A549 (cell line): Measurements from ENCODE around the gene CD58. TPM values are rescaled to one million over a fixed set of nuclear protein-coding genes. Genes with fewer than 3 reads are reported as not detected.

Source experiments
- ATAC-seq, 2 experiments: fragments of 200-7000 bp in 1 of 2; fragments of >200 bp in 1 of 2; cut with Nextera tagmentation in 1 of 2; cut with Tn5 transposase in 1 of 2; 3 replicates each; pipeline versions ENCODE4 v1.8.0 to v1.9.1; 2018 to 2020; ENCODE audit warnings: mild to moderate bottlenecking in 1 of 2, moderate library complexity in 1 of 2
- CTCF ChIA-PET: fragments of 300-600 bp; sonication (Branson Sonifier 250); formaldehyde crosslinking; extraction: SDS; loops from one replicate; lab custom pipeline; 2021; ENCODE audit warnings: antibody characterized with exemption, inconsistent platforms; lab: Yijun Ruan, JAX
- POLR2A ChIA-PET: fragments of 350-600 bp; formaldehyde crosslinking; extraction: SDS; loops from one replicate; lab custom pipeline; 2021; ENCODE audit warnings: antibody characterized with exemption, inconsistent platforms; lab: Yijun Ruan, JAX
- DNase-seq, 2 experiments: peaks; one replicate each; pipeline versions ENCODE4 v3.0.0 to v3.0.0-alpha.2; 2011 to 2016; ENCODE audit warnings: low read depth in 1 of 2, low spot score in 1 of 2
- FAIRE-seq: peaks from 2 replicates; lab custom pipeline; 2011; peaks lifted over from hg19 to GRCh38; lab: Jason Lieb, UNC
- H3K27ac ChIP-seq, 2 experiments: fragments of >200 bp; sonication (Bioruptor Twin); formaldehyde crosslinking; 3 replicates each; pipeline ENCODE4 v1.5.1; 2016 to 2017
- H3K4me1 ChIP-seq: fragments of >200 bp; sonication (Bioruptor Twin); formaldehyde crosslinking; 3 replicates; pipeline ENCODE4 v1.6.1; 2016
- H3K4me2 ChIP-seq: fragments of >200 bp; sonication (Bioruptor Twin); formaldehyde crosslinking; 3 replicates; pipeline ENCODE4 v1.6.1; 2016
- H3K4me3 ChIP-seq: fragments of >200 bp; sonication (Bioruptor Twin); formaldehyde crosslinking; 3 replicates; pipeline ENCODE4 v1.5.1; 2016
- H3K9me3 ChIP-seq: fragments of >200 bp; sonication (Bioruptor Twin); formaldehyde crosslinking; 3 replicates; pipeline ENCODE4 v1.6.1; 2016
- BCL3 ChIP-seq: fragments of >200 bp; sonication (Bioruptor Twin); formaldehyde crosslinking; IDR thresholded peaks from 3 replicates; pipeline ENCODE4 v1.6.1; 2016
- CBX2 ChIP-seq: fragments of 200-600 bp; sonication (generic); IDR thresholded peaks from 2 replicates; pipeline ENCODE4 v1.6.1; 2016; ENCODE audit warnings: low read depth, mild to moderate bottlenecking, borderline replicate concordance
- CBX8 ChIP-seq: fragments of 200-600 bp; sonication (generic); IDR thresholded peaks from 2 replicates; pipeline ENCODE4 v1.6.1; 2016
- CHD2 ChIP-seq: fragments of 150-350 bp; IDR thresholded peaks from 2 replicates; pipeline ENCODE4 v1.6.1; 2014; ENCODE audit warnings: low read length; ENCODE audit not compliant: partially characterized antibody
- CTCF ChIP-seq: fragments of >200 bp; sonication (Bioruptor Twin); formaldehyde crosslinking; IDR thresholded peaks from 3 replicates; pipeline ENCODE4 v1.5.1; 2016
- E2F6 ChIP-seq: IDR thresholded peaks from 2 replicates; pipeline ENCODE4 v1.6.1; 2012; ENCODE audit warnings: low read depth, borderline replicate concordance
- ELK1 ChIP-seq: fragments of 150-350 bp; IDR thresholded peaks from 2 replicates; pipeline ENCODE4 v1.6.1; 2014; ENCODE audit warnings: low read depth, mild to moderate bottlenecking, low read length
- FOSL2 ChIP-seq, 2 experiments: fragments of 450-650 bp in 1 of 2; fragments of >200 bp in 1 of 2; sonication (Bioruptor Twin) in 1 of 2; formaldehyde crosslinking; IDR thresholded peaks; 2 replicates each; pipeline versions ENCODE4 v1.5.0 to v1.6.1; 2016 to 2020; ENCODE audit warnings: mild to moderate bottlenecking in 1 of 2, moderate library complexity in 1 of 2
- HEYL ChIP-seq: fragments of 250-450 bp; sonication (Bioruptor Pico); IDR thresholded peaks from 2 replicates; pipeline ENCODE4 v1.8.0; 2021; ENCODE audit warnings: mild to moderate bottlenecking, moderate library complexity
- HOXA7 ChIP-seq: fragments of 250-450 bp; sonication (Bioruptor Pico); IDR thresholded peaks from 2 replicates; pipeline ENCODE4 v1.5.0; 2020; ENCODE audit warnings: mild to moderate bottlenecking, moderate library complexity
- HOXB13 ChIP-seq: fragments of 250-450 bp; sonication (Bioruptor Pico); IDR thresholded peaks from 2 replicates; pipeline ENCODE4 v1.5.0; 2020; ENCODE audit warnings: low read depth, mild to moderate bottlenecking, moderate library complexity
- JUN ChIP-seq, 2 experiments: fragments of >200 bp; sonication (Bioruptor Twin); formaldehyde crosslinking; IDR thresholded peaks; 2 replicates in 1 of 2; 3 replicates in 1 of 2; pipeline ENCODE4 v1.6.1; 2016 to 2017
- MAFK ChIP-seq: fragments of 450-650 bp; IDR thresholded peaks from 2 replicates; pipeline ENCODE4 v1.6.1; 2014; ENCODE audit not compliant: partially characterized antibody
- MAZ ChIP-seq: fragments of 150-350 bp; IDR thresholded peaks from 2 replicates; pipeline ENCODE4 v1.6.1; 2014; ENCODE audit warnings: antibody characterized with exemption, low read depth, low read length, borderline replicate concordance
- RAD21 ChIP-seq, 2 experiments: fragments of >200 bp in 1 of 2; sonication (Bioruptor Twin) in 1 of 2; formaldehyde crosslinking in 1 of 2; IDR thresholded peaks in 1 of 2; conservative IDR thresholded peaks in 1 of 2; 2 replicates in 1 of 2; 3 replicates in 1 of 2; pipeline ENCODE4 v1.6.1; 2012 to 2018; ENCODE audit warnings: inconsistent platforms in 1 of 2
- TP53 ChIP-seq: fragments of 250-450 bp; sonication (Bioruptor Pico); IDR thresholded peaks from 2 replicates; pipeline ENCODE4 v1.5.0; 2021; ENCODE audit warnings: mild to moderate bottlenecking, moderate library complexity
- ZC3H11A ChIP-seq: fragments of 450-650 bp; IDR thresholded peaks from 2 replicates; pipeline ENCODE4 v1.6.1; 2014; ENCODE audit warnings: antibody characterized with exemption, mild to moderate bottlenecking
- ZFP36 ChIP-seq: fragments of 450-650 bp; IDR thresholded peaks from 2 replicates; pipeline ENCODE4 v1.6.1; 2014; ENCODE audit warnings: borderline replicate concordance; ENCODE audit not compliant: partially characterized antibody
- WGBS: methylation state at CpG from one replicate; pipeline ENCODE4 v1.1.6; 2017; ENCODE audit errors: missing lambda C conversion rate; 5-methylcytosine and 5-hydroxymethylcytosine counted together
- polyA plus RNA-seq, 4 experiments: library from polyadenylated mRNA; depleted of rRNA in 3 of 4; stranded (reverse); fragments of >200 nt; fragmentation: RNase III in 1 of 4; extraction: RNeasy Plus Mini Kit Qiagen cat#74134 plus additional on column Dnase treatment in 1 of 4; gene quantifications; 2 replicates in 3 of 4; 3 replicates in 1 of 4; pipeline ENCODE4 v1.2.3, GENCODE V29; 2011 to 2017
- TF ChIP-seq, protein P1 (sequence below): fragments of 450-650 bp; IDR thresholded peaks from 2 replicates; pipeline ENCODE4 v1.6.1; 2014; ENCODE audit warnings: antibody characterized with exemption
- TF ChIP-seq, protein P2 (sequence below): fragments of 200-600 bp; sonication (generic); IDR thresholded peaks from 2 replicates; pipeline ENCODE4 v1.6.1; 2016; ENCODE audit warnings: antibody characterized with exemption, mild to moderate bottlenecking, moderate library complexity

CD58 gene
- polyA plus RNA-seq, 2 of the 4 experiments (the other 2 are of a cell fraction) = 22.4 to 38.4 TPM

DNA sequence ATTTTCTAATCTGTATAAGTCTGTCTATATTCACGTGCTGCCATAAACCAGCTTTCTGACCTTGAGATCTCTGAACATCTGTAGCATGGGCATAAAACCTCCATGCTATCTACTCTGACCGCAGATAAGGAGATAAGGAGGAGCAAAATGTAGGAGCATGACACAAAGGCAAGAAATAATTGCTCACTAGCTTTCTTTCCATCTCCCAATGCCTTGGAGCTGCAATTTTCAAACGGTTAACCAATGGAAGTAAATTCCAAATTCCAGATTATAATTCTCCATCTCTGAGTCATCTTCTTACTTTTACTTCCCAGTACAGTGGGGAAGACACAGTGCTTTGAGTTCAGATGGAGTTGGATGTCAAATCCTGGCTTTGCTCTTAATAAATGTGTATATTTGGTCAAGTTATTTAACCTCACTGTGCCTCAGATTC, 41.6 kb downstream of the CD58 start:
- H3K4me2 ChIP-seq = no peak overlapping the region
- 74% methylated on average over 3 of the region's 3 CpGs for WGBS
- POLR2A ChIA-PET = no interaction called here
- no peak for DNase-seq
- no peak overlapping the region for H3K4me3 ChIP-seq
- CTCF ChIA-PET = no interaction called here
- H3K9me3 ChIP-seq = no peaks in the 10 kb centered on the region
- TF ChIP-seq ELK1 (no peak), JUN (IDR thresholded peaks at IDR 0.05) (no peak), FOSL2 (IDR thresholded peaks at IDR 0.05) (no peak), FOSL2 (CRISPR knock-in tag; IDR thresholded peaks at IDR 0.05) (no peak), CHD2 (no peak), ZFP36 (no peak), TP53 (CRISPR knock-in tag) (no peak), BCL3 (no peak), HEYL (no peak), MAZ (no peak), RAD21 (conservative IDR thresholded peaks at IDR 0.05 in 1 of 2, IDR thresholded peaks at IDR 0.05 in 1 of 2) (no peak), HOXA7 (CRISPR knock-in tag) (no peak), CTCF (no peak), CBX8 (no peak)
- TF ChIP-seq, protein P1, sequence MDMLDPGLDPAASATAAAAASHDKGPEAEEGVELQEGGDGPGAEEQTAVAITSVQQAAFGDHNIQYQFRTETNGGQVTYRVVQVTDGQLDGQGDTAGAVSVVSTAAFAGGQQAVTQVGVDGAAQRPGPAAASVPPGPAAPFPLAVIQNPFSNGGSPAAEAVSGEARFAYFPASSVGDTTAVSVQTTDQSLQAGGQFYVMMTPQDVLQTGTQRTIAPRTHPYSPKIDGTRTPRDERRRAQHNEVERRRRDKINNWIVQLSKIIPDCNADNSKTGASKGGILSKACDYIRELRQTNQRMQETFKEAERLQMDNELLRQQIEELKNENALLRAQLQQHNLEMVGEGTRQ = no peak
- TF ChIP-seq, protein P2, sequence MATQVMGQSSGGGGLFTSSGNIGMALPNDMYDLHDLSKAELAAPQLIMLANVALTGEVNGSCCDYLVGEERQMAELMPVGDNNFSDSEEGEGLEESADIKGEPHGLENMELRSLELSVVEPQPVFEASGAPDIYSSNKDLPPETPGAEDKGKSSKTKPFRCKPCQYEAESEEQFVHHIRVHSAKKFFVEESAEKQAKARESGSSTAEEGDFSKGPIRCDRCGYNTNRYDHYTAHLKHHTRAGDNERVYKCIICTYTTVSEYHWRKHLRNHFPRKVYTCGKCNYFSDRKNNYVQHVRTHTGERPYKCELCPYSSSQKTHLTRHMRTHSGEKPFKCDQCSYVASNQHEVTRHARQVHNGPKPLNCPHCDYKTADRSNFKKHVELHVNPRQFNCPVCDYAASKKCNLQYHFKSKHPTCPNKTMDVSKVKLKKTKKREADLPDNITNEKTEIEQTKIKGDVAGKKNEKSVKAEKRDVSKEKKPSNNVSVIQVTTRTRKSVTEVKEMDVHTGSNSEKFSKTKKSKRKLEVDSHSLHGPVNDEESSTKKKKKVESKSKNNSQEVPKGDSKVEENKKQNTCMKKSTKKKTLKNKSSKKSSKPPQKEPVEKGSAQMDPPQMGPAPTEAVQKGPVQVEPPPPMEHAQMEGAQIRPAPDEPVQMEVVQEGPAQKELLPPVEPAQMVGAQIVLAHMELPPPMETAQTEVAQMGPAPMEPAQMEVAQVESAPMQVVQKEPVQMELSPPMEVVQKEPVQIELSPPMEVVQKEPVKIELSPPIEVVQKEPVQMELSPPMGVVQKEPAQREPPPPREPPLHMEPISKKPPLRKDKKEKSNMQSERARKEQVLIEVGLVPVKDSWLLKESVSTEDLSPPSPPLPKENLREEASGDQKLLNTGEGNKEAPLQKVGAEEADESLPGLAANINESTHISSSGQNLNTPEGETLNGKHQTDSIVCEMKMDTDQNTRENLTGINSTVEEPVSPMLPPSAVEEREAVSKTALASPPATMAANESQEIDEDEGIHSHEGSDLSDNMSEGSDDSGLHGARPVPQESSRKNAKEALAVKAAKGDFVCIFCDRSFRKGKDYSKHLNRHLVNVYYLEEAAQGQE = no peak
- no peaks in the 10 kb centered on the region for H3K4me1 ChIP-seq
- ATAC-seq = no peak
- FAIRE-seq = no peak
- H3K27ac ChIP-seq = no peak overlapping the region

GRCh38 chr1:116528329-116529083, 42.3 kb downstream of the CD58 start:
- no peak overlapping the region for H3K4me2 ChIP-seq
- FAIRE-seq (no peak), ATAC-seq (no peak), DNase-seq (no peak)
- ChIA-PET CTCF (no interaction called here), POLR2A (no interaction called here)
- H3K4me3 ChIP-seq = no peak overlapping the region
- no peaks in the 10 kb centered on the region for H3K4me1 ChIP-seq
- WGBS = 94% methylated on average over 1 of the region's 1 CpG
- H3K9me3 ChIP-seq = no peaks in the 10 kb centered on the region
- no peak overlapping the region for H3K27ac ChIP-seq
- TF ChIP-seq E2F6 (no peak), CHD2 (no peak), CBX2 (no peak), MAFK (no peak), HOXB13 (CRISPR knock-in tag) (no peak), ZFP36 (no peak), ZC3H11A (no peak)
